ENCODE data around the gene NLRP4.

Gene NLRP4, protein sequence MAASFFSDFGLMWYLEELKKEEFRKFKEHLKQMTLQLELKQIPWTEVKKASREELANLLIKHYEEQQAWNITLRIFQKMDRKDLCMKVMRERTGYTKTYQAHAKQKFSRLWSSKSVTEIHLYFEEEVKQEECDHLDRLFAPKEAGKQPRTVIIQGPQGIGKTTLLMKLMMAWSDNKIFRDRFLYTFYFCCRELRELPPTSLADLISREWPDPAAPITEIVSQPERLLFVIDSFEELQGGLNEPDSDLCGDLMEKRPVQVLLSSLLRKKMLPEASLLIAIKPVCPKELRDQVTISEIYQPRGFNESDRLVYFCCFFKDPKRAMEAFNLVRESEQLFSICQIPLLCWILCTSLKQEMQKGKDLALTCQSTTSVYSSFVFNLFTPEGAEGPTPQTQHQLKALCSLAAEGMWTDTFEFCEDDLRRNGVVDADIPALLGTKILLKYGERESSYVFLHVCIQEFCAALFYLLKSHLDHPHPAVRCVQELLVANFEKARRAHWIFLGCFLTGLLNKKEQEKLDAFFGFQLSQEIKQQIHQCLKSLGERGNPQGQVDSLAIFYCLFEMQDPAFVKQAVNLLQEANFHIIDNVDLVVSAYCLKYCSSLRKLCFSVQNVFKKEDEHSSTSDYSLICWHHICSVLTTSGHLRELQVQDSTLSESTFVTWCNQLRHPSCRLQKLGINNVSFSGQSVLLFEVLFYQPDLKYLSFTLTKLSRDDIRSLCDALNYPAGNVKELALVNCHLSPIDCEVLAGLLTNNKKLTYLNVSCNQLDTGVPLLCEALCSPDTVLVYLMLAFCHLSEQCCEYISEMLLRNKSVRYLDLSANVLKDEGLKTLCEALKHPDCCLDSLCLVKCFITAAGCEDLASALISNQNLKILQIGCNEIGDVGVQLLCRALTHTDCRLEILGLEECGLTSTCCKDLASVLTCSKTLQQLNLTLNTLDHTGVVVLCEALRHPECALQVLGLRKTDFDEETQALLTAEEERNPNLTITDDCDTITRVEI

DNA sequence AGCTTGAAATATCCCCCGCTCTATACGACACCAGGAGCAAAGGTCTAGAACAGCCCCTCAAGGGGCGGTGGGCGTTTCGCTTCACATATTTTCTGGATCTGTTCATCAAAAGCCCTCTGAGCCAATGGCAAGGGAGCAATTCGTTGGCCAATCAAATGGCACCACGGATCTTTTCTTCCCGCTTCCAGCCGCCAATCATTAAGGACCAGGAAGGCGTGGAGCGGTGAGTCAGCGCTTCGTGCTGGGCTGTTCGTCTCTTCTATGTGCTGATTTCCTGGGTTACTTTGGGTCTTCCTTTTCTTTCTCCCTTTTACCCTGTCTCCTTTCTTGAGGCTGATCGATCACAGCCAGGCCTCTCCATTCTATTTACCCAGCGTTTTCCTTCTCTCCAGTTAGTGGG lies at the start of gene NLRP4:
Gene NLRP4 (plus strand): TSS at position 201 of the 400 bp plus-strand sequence. CDS start 15,541 bp downstream, outside the sequence.
- DNase-seq (ENCODE audit: low spot score): no peak

DNA sequence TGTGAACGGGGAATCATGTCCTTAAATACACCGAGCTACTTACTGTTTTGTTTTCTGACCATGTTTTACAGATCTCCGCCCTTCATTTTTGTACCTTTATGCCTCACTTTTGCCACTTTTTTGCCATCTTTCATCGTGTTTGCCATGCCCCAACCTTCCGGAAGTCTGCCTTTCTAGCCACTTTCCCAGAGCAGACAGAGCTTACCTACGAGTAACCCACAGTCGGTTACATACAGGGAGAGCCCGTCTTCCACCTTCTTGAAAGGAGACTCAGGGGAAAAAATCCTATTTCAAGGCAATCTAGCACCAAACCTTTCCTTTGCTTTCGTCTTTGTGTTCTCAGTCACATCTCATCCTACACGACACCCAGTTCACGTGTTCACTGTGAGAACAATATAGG lies 41.3 kb upstream of the NLRP4 start:
- DNase-seq (ENCODE audit: low spot score): no peak

DNA sequence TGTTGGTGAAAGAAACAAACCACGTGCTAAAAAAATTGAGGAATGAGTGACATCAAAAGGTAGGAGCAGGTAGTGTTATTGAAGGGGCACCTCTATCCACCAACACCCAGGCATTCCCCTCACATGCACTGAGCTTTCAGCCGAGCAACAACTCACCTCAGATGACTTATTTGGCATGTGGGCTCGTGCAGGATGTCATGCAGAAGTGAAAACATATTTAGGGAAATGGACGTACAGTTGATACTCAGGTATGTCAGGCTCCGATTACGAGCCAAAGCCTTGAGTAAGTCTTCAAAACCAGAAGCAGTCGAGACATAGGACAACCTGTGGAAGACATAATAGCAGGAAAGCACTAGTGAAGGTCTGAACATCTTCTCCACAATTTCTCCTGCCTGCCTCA lies 34.9 kb upstream of the NLRP4 start:
- no peak for DNase-seq (ENCODE audit: low spot score)

DNA sequence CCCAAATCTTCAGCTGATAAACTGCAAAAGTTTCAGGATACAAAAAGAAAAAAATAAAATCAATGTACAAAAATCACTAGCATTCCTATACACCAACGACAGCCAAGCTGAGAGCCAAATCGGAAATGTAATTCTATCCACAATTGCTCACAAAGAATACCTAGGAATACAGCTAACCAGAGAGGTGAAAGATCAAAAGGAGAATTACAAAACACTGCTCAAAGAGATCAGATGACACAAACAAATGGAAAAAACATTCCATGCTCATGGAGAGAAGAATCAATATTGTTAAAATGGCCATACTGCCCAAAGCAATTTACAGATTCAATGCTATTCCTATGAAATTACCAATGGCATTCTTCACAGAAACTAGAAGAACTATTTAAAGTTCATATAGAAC lies 34.1 kb upstream of the NLRP4 start:
- DNase-seq (ENCODE audit: low spot score): no peak

DNA sequence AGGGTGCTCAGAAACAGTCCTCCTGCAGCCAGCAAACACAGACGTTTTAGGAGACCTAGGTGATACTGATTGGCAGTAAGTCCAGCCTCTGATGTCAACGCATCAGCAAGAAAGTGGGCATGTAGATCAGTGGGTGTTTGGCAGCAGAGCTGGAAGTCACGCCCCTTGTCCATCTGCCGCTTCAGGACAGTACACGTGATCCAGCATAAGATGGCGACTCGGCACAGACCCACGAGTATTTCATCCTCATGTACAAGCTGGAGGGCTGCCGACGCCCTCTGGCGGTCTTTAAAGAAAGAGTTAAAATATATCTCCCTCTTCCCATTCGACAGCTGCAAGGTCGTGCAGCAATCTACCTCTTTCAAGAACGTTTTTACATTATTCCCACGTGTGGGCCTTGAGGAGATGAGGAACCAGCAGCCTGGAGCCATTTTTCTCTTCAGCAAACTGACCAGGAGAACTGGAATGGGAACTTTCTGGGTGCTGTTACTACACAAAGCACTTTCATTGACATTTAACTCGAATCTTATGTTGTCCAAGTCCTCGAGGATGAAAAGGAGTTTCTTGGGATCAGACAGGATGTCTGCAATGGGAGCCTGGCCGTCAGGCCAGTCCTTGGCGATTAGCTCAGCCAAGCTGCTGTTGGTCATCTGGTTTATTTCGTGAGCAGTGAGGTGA lies 26.8 kb upstream of the NLRP4 start:
- DNase-seq (ENCODE audit: low spot score): peak; percentile 81

DNA sequence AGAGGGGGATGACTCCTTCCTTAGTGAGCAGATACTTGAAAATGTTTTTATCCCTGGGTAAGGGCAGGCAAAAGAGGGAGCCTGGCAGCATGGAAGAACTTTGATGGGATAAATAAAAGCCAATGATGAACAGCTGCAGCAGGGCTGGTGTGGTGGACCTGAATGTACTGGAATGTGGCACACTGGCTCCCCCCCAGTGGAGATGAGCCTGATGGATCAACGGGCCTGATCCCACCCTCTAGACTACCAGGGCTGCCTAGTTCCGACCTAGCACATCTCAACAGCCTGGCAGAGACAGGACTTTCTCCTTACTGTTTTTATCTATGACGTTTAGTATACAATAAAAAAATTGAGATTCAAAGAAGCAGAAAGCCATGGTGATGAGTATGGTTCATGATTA lies 25.0 kb upstream of the NLRP4 start:
- DNase-seq (ENCODE audit: low spot score): no peak

DNA sequence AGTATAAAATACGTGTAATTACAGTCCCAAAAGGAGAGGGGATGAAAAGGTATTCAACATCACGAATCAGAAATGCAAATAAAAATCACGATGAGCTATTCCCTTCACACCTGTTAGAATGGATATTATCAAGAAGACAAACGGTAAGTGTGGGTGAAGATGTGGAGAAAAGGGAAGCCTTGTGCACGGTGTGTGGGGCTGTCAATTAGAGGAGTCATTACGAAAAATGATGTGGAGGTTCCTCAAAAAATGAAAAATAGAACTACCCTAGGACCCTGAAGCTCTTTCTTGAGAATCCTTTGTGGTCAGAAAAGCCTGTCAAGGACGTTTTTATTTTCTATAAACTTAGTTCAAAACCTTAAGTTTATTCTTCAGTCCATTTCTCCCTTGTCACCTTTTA lies 23.9 kb upstream of the NLRP4 start:
- DNase-seq (ENCODE audit: low spot score): no peak

DNA sequence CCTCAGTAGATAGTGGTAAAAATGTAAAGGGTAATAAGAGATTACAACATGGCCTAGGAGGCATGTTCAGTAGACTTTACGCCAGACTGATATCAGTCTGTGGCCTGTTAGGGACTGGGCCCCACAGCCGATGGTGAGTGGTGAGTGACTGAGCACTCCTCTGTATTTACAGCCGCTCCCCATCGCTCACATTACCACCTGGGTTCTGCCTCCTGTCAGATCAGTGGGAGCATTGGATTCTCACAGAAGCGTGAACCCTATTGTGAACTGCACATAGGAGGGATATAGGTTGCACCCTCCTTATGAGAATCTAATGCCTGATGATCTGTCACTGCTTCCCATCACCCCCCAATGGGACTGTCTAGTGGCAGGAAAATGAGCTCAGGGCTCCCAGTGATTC lies 22.4 kb upstream of the NLRP4 start:
- no peak for DNase-seq (ENCODE audit: low spot score)

DNA sequence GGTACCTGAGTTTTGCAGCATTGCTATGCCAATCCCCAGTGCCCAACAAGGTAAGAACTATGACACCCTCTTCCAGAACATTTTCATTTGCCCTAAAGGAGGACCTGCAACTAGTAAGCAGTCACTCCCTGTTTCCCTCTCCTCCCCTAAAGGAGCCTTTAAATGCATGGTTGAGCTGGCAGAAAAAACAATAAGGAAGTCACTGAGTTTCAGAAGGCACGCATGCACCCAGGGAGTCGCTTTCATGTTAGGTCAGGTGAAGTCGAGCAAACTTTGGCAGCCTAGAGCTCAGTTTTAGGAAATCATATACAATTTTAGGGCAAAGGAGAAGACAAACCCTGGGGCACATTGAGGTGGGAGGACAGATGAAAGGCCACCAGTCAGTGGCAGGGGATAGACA lies 16.3 kb upstream of the NLRP4 start:
- DNase-seq (ENCODE audit: low spot score): peak; percentile 1

DNA sequence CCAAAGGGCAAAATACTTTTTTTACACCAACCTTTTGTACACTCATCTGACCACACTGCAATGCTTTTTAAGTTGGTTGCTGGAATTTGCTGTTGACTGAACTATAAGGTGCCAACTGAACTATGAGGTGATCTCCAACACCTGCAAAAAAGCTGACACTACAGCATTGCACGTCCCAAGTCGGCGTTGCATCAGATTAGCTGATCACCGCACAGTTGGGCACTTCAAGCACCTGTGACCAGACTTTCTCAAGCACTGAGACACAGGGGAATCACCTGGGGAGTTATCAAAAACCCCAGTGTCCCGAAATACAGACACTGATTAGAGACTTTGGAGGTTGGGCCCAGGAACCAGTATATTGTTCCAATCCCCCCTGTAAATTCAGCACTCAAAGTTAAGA lies 5.7 kb upstream of the NLRP4 start:
- no peak for DNase-seq (ENCODE audit: low spot score)

DNA sequence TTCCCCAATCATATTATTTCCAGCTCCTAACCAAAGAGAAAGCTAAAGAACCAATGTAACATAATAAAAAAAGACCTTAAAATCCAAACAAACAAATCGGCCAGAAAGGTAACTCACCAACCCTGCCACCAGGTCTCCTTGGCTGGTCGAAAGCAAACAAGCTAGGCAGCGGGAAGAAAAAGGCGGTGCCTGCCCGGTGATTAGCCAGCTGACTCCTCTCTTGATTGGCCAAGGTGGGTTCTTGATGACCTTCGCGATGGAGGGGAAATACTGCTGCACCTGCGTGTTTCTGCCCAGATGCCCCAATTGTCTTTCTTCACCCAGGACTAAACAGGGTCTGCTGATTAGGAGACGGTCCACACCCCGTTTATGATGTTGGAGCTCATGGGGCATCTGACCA lies 4.5 kb upstream of the NLRP4 start, which contains the start of gene NLRP11:
Gene NLRP11 (minus strand): TSS at position 154 of the 400 bp plus-strand sequence. CDS start 13,825 bp downstream, outside the sequence.
- no peak for DNase-seq (ENCODE audit: low spot score)

DNA sequence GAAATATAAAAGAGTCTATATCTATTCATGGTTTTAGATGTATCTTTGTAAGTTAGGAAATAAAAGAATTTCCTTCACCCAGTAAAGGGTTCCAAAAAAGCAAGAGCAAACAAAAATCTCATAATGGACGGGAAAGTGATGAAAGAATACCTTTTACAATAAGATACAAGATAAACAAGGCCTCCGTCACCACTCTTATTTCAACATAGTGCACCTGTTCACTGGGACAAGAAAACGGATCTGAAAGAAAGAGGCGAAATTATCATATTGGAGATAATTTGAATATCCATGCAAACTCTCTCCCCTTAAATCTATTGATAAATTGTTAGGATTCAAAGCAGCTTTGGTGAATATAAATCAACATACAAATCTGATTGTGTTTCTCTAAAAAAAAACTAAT lies 3.7 kb upstream of the NLRP4 start:
- no peak for DNase-seq (ENCODE audit: low spot score)

DNA sequence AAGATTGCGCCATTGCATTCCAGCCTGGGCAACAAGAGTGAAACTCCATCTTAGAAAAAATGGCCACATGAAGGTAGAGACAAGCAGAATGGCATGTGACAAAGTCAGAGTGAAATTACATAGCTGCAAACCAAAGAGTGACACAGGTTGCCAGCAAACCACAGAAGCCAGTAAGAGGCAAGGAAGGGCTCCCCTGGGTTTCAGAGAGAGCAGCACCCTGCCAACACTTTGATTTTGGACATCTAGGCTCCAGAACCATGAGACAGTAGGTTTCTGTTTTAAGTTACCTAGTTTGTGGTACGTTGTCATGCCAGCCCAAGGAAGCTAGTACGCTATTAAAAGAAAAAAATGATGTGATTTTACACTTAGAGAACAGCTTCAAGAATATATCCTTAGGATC lies 1.9 kb downstream of the NLRP4 start:
- no peak for DNase-seq (ENCODE audit: low spot score)

DNA sequence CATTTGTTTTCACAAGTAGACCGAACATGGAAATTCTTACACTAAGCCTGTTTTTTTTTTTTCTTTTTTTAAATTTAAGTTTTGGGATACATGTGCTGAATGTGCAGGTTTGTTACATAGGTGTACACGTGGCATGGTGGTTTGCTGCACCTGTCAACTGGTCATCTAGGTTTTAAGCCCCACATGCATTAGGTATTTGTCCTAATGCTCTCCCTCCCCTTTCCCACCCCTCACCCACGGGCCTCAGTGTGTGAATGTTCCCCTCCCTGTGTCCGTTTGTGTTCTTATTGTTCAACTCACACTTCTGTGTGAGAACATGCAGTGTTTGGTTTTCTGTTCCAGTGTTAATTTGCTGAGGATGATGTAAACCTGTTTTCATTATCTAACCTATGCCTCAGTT lies 2.6 kb downstream of the NLRP4 start:
- no peak for DNase-seq (ENCODE audit: low spot score)

DNA sequence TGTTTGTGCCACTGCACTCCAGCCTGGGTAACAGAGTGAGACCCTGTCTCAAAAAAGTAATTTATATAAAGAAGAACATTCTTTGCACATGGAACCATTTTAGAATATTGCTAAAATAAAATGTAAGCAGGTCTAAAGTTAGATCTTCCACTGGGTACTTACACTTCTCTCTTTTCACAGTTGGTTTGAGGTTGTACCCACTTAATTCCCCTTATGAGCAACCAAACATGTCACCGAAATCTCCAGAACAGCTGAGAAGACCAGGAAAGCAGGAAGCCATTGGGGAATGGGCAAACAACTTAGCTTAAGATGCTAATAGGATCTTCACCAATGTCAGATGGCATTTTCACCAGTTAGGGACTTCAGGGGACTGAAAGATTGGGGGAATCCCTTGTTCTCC lies 18.8 kb downstream of the NLRP4 start:
- DNase-seq (ENCODE audit: low spot score): no peak

DNA sequence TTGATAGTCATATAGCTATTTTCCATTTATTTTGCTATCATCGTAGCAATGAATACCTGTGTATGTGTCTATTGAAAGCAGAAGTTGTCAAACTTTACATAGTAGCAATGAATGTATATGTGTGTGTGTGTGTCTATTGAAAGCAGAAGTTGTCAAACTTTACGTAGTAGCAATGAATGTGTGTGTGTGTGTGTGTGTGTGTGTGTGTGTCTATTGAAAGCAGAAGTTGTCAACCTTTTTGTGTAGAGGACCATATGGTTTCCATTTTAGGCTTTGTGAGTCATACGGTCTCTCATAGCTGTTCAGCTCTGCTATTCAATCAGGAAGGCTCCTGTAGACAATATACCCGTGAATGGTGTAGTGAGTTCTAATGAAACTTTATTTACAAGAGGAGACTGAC lies 20.8 kb downstream of the NLRP4 start:
- DNase-seq (ENCODE audit: low spot score): no peak

DNA sequence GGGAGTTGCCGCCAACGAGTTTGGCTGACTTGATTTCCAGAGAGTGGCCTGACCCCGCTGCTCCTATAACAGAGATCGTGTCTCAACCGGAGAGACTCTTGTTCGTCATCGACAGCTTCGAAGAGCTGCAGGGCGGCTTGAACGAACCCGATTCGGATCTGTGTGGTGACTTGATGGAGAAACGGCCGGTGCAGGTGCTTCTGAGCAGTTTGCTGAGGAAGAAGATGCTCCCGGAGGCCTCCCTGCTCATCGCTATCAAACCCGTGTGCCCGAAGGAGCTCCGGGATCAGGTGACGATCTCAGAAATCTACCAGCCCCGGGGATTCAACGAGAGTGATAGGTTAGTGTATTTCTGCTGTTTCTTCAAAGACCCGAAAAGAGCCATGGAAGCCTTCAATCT lies 21.6 kb downstream of the NLRP4 start:
- no peak for DNase-seq (ENCODE audit: low spot score)

DNA sequence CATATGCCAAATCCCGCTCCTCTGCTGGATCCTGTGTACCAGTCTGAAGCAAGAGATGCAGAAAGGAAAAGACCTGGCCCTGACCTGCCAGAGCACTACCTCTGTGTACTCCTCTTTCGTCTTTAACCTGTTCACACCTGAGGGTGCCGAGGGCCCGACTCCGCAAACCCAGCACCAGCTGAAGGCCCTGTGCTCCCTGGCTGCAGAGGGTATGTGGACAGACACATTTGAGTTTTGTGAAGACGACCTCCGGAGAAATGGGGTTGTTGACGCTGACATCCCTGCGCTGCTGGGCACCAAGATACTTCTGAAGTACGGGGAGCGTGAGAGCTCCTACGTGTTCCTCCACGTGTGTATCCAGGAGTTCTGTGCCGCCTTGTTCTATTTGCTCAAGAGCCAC lies 22.1 kb downstream of the NLRP4 start:
- no peak for DNase-seq (ENCODE audit: low spot score)

DNA sequence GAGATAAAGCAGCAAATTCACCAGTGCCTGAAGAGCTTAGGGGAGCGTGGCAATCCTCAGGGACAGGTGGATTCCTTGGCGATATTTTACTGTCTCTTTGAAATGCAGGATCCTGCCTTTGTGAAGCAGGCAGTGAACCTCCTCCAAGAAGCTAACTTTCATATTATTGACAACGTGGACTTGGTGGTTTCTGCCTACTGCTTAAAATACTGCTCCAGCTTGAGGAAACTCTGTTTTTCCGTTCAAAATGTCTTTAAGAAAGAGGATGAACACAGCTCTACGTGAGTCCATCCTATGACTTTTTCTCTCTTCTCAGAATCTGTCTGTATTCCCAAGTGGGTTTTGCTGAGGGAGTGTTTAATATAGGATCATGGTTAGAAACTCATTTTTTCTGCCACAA lies 22.6 kb downstream of the NLRP4 start:
- no peak for DNase-seq (ENCODE audit: low spot score)

DNA sequence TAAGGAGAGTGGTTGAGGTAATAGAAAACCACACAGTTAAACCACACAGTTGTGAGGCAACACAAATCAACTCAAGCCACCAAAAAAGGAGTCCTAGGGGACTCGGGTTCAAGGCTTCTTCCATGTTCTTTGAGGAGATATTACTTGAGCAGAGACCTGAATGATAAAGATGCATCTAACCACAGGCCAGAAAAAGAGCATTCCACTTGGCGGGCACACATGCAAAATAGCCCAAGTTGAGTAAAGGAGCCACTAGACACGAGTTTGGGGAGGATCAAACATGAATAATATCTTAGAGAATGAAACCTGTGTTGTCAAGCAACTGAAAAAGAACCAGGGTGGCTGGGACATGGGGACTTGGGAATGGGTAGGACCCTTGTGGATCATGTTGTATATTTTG lies 30.2 kb downstream of the NLRP4 start:
- DNase-seq (ENCODE audit: low spot score): no peak

DNA sequence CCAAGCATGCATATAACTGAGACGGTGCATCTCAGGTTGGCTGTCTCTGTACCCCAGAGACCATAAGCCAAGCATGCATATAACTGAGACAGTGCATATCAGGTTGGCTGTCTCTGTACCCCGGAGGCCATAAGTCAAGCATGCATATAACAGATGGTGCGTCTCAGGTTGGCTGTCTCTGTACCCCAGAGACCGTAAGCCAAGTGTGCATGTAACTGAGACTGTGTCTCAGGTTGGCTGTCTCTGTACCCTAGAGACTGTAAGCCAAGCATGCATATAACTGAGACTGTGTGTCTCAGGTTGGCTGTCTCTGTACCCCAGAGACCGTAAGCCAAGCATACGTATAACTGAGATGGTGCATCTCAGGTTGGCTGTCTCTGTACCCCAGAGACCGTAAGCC lies 30.8 kb downstream of the NLRP4 start:
- no peak for DNase-seq (ENCODE audit: low spot score)

DNA sequence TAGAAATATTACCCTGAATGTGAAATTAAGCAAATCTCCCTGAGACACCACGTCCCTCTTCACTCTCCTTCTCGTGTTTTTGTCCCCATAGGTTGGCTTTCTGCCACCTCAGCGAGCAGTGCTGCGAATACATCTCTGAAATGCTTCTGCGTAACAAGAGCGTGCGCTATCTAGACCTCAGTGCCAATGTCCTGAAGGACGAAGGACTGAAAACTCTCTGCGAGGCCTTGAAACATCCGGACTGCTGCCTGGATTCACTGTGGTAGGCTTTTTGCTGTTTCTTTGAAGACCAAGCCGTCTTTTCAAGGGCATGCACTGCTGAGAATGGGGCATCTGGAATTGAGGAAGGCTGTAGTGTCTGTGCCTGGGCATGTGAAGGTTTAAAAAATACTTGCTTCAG lies 34.4 kb downstream of the NLRP4 start:
- DNase-seq (ENCODE audit: low spot score): no peak

All from kidney tubule cell (primary cell).